SK-N-MC (cell line): Measurements from ENCODE around the gene NHLRC3.

ENCODE experiments used
- EZH2 ChIP-seq: fragments of 200-600 bp; sonication (generic); IDR thresholded peaks from one replicate; pipeline ENCODE4 v1.6.1; 2017; ENCODE audit warnings: antibody characterized with exemption
- FOXP2 ChIP-seq: optimal IDR thresholded peaks from 2 replicates; pipeline ENCODE3; 2011; ENCODE audit warnings: mild to moderate bottlenecking, moderate library complexity; ENCODE audit not compliant: insufficient read depth; ENCODE audit errors: extremely low read length, control extremely low read depth
- POLR2AphosphoS5 ChIP-seq: IDR thresholded peaks from 2 replicates; pipeline ENCODE4 v1.6.1; 2012; ENCODE audit warnings: mild to moderate bottlenecking, low read depth, low read length, borderline replicate concordance

GRCh38 chr13:39048806-39049205 lies 10.6 kb downstream of the NHLRC3 start:
- no peak for TF ChIP-seq EZH2
- peak; percentile 21; the same call in 1 of the 2 replicates for TF ChIP-seq POLR2AphosphoS5
- TF ChIP-seq FOXP2: no peak
